ENCODE data around the gene DZIP1L. TPM values are rescaled to one million over a fixed set of nuclear protein-coding genes. Genes with fewer than 3 reads are reported as not detected.

DZIP1L gene
- total RNA-seq, 1 experiment from 2014 or later, result 10.4 TPM

DNA sequence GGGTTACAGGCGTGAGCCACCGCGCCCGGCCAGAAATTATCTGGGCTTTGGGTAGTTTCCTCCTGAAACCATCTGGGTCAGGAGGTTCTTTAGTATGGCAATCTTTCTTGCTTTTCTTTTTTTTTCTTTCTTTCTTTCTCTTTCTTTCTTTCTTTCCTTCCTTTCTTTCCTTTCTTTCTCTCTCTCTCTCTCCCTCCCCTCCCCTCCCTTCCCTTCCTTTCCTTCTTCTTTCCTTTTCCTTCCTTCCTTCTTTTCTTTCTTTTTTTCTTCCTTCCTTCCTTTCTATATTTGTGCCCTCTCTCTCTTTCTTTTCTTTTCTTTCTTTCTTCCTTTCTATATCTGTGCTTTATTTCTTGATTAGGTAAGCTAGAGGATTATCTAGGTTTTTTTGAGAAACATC, 42.3 kb upstream of the DZIP1L start:
- no peak overlapping the region for H3K27ac ChIP-seq (ENCODE audit: insufficient read length, low read depth, low read length)
- no peak overlapping the region for H3K23ac ChIP-seq (ENCODE audit: insufficient read length, low read depth, low read length)
- H4K20me1 ChIP-seq (ENCODE audit: control insufficient read depth, insufficient read depth, insufficient read length), result no peaks in the 10 kb centered on the region
- Mint-ChIP-seq H3K36me3 (ENCODE audit: insufficient read depth in 1 of 3, low read depth in 3 of 3) (peaks cover 12 to 27% (median 20%) of the 10 kb centered on the region in 3 experiments), H3K4me3 (no peak overlapping the region), H3K27ac (peak overlapping the region in 1 of 3 experiments; percentile 52; a peak in 1 of 7 replicates), H3K4me1 (peaks cover 6 to 8% of the 10 kb centered on the region in 2 experiments), H3K9me3 (peaks cover 10 to 18% of the 10 kb centered on the region in 2 experiments), H3K27me3 (ENCODE audit: low read depth) (peaks cover 2% of the 10 kb centered on the region; the same call in 1 of the 2 replicates)
- no peak overlapping the region for H3K9ac ChIP-seq (ENCODE audit: extremely low read depth, insufficient read length, low read length)
- H3K14ac ChIP-seq (ENCODE audit: insufficient read depth, low read length), result no peak overlapping the region
- no peak overlapping the region for H2AK5ac ChIP-seq (ENCODE audit: insufficient read length, low read length)
- H3K23me2 ChIP-seq (ENCODE audit: insufficient read length, low read depth, low read length, poor library complexity, severe bottlenecking), result no peaks in the 10 kb centered on the region
- H2BK20ac ChIP-seq (ENCODE audit: low read depth, low read length, poor library complexity, severe bottlenecking), result no peak overlapping the region
- no peak overlapping the region for H2BK5ac ChIP-seq (ENCODE audit: insufficient read length, low read length)
- H4K8ac ChIP-seq (replicated peaks; ENCODE audit: insufficient read length, low read depth, low read length), result no peak overlapping the region
- H4K5ac ChIP-seq (ENCODE audit: insufficient read length, low read depth, low read length), result no peak overlapping the region
- H4K91ac ChIP-seq (ENCODE audit: insufficient read length, low read depth, low read length), result no peak overlapping the region
- H3K4ac ChIP-seq (ENCODE audit: low read depth, low read length), result no peak overlapping the region
- H3K56ac ChIP-seq (ENCODE audit: insufficient read length, low read depth, low read length), result no peak overlapping the region
- H3K4me1 ChIP-seq (ENCODE audit: insufficient read depth, low read length), result no peaks in the 10 kb centered on the region
- H2BK15ac ChIP-seq (ENCODE audit: low read depth, low read length), result no peak overlapping the region
- H2AFZ ChIP-seq (ENCODE audit: low read length), result no peak overlapping the region
- H3K79me2 ChIP-seq (ENCODE audit: insufficient read depth, low read length), result no peaks in the 10 kb centered on the region
- H3K4me2 ChIP-seq (ENCODE audit: insufficient read depth, insufficient read length, low read length), result no peak overlapping the region
- H2BK120ac ChIP-seq (ENCODE audit: low read depth, low read length, poor library complexity, severe bottlenecking), result no peak overlapping the region
- no peak overlapping the region for H2BK12ac ChIP-seq (ENCODE audit: insufficient read length, low read depth, low read length)
- H3K27me3 ChIP-seq (ENCODE audit: insufficient read depth, low read length), result no peaks in the 10 kb centered on the region
- DNase-seq, result no peak
- TF ChIP-seq, protein P1, sequence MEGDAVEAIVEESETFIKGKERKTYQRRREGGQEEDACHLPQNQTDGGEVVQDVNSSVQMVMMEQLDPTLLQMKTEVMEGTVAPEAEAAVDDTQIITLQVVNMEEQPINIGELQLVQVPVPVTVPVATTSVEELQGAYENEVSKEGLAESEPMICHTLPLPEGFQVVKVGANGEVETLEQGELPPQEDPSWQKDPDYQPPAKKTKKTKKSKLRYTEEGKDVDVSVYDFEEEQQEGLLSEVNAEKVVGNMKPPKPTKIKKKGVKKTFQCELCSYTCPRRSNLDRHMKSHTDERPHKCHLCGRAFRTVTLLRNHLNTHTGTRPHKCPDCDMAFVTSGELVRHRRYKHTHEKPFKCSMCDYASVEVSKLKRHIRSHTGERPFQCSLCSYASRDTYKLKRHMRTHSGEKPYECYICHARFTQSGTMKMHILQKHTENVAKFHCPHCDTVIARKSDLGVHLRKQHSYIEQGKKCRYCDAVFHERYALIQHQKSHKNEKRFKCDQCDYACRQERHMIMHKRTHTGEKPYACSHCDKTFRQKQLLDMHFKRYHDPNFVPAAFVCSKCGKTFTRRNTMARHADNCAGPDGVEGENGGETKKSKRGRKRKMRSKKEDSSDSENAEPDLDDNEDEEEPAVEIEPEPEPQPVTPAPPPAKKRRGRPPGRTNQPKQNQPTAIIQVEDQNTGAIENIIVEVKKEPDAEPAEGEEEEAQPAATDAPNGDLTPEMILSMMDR (conservative IDR thresholded peaks at IDR 0.05), result no peak
- no CpG with 5 or more reads among the region's 4 CpGs for WGBS (ENCODE audit: extremely low coverage, insufficient read length, low lambda C conversion rate)
- H3T11ph ChIP-seq (ENCODE audit: low read length), result no peak overlapping the region
- no peaks in the 10 kb centered on the region for H3K79me1 ChIP-seq (ENCODE audit: insufficient read depth, low read depth, low read length, poor library complexity, severe bottlenecking)
- no peak overlapping the region for H3K18ac ChIP-seq (ENCODE audit: insufficient read length, low read depth, low read length)
- H3K9me3 ChIP-seq (ENCODE audit: control insufficient read depth, low read depth, low read length), result no peaks in the 10 kb centered on the region
